Neural cell (in vitro differentiated cells): ENCODE data around the gene RIOK1. TPM values are rescaled to one million over a fixed set of nuclear protein-coding genes. Genes with fewer than 3 reads are reported as not detected.

Experiments
- H2AFZ ChIP-seq: fragments of 200-600, 300-800 bp; sonication (generic), shearing (Covaris generic); 2 replicates; pipeline ENCODE4 v1.6.0; 2014; ENCODE audit warnings: low read depth, mild to moderate bottlenecking, antibody characterized with exemption, low read length, moderate library complexity
- H3F3A ChIP-seq: fragments of 200-600 bp; shearing (Covaris generic); 2 replicates; pipeline ENCODE4 v1.6.1; 2016; ENCODE audit warnings: mild to moderate bottlenecking, moderate library complexity, mixed read lengths, antibody characterized with exemption, low read length; ENCODE audit not compliant: insufficient read depth, poor library complexity, severe bottlenecking
- H3K27ac ChIP-seq: fragments of 200-600, 300-800 bp; sonication (generic), shearing (Covaris generic); 2 replicates; pipeline ENCODE4 v1.5.1; 2014; ENCODE audit warnings: mild to moderate bottlenecking, low read length, moderate library complexity
- H3K27me3 ChIP-seq: fragments of 300-800, 200-600 bp; sonication (generic), shearing (Covaris generic); 2 replicates; pipeline ENCODE4 v1.6.0; 2014; ENCODE audit warnings: mild to moderate bottlenecking, low read depth, low read length, moderate library complexity; ENCODE audit not compliant: insufficient read depth
- H3K36me3 ChIP-seq: fragments of 300-800, 200-600 bp; sonication (generic), shearing (Covaris generic); 2 replicates; pipeline ENCODE4 v1.5.1; 2014; ENCODE audit warnings: mild to moderate bottlenecking, antibody characterized with exemption, low read length, moderate library complexity; ENCODE audit not compliant: insufficient read depth
- H3K4me2 ChIP-seq: fragments of 300-800, 200-600 bp; sonication (generic), shearing (Covaris generic); 2 replicates; pipeline ENCODE4 v1.6.0; 2014; ENCODE audit warnings: mild to moderate bottlenecking, low read length
- H3K4me3 ChIP-seq: fragments of 300-800, 200-600 bp; sonication (generic), shearing (Covaris generic); 2 replicates; pipeline ENCODE4 v1.5.1; 2014; ENCODE audit warnings: mild to moderate bottlenecking, low read length, moderate library complexity
- H3K79me2 ChIP-seq: fragments of 200-600 bp; shearing (Covaris generic); replicated peaks from 2 replicates; pipeline ENCODE4 v1.6.0; 2014; ENCODE audit warnings: mild to moderate bottlenecking, low read length, moderate library complexity; ENCODE audit not compliant: insufficient read depth
- H3K9ac ChIP-seq: fragments of 300-800, 200-600 bp; sonication (generic), shearing (Covaris generic); 2 replicates; pipeline ENCODE4 v1.6.1; 2016; ENCODE audit warnings: mild to moderate bottlenecking, low read length, mixed read lengths
- H3K9me2 ChIP-seq: fragments of 200-600 bp; shearing (Covaris generic); 2 replicates; pipeline ENCODE4 v1.6.1; 2016; ENCODE audit warnings: mild to moderate bottlenecking, low read length, mixed read lengths; ENCODE audit not compliant: insufficient read depth
- H3K9me3 ChIP-seq: fragments of 200-600, 300-800 bp; sonication (generic), shearing (Covaris generic); 2 replicates; pipeline ENCODE4 v1.6.1; 2016; ENCODE audit warnings: mild to moderate bottlenecking, mixed run types, low read length, moderate library complexity, mixed read lengths
- H4K20me1 ChIP-seq: fragments of 200-600 bp; shearing (Covaris generic); 2 replicates; pipeline ENCODE4 v1.6.1; 2016; ENCODE audit warnings: mild to moderate bottlenecking, mixed run types; ENCODE audit not compliant: insufficient read depth
- CTCF ChIP-seq: fragments of 450-650 bp; IDR thresholded peaks from 2 replicates; pipeline ENCODE4 v1.5.1; 2014; ENCODE audit warnings: antibody characterized with exemption, mild to moderate bottlenecking, moderate library complexity; ENCODE audit not compliant: poor library complexity, severe bottlenecking
- EP300 ChIP-seq: fragments of 450-650 bp; conservative IDR thresholded peaks from 2 replicates; pipeline ENCODE4 v1.6.1; 2014; ENCODE audit warnings: antibody characterized with exemption, mild to moderate bottlenecking, moderate library complexity; ENCODE audit not compliant: poor library complexity, severe bottlenecking
- EZH2 ChIP-seq: fragments of 200-600, 300-800 bp; shearing (Covaris generic), sonication (generic); IDR thresholded peaks from 2 replicates; pipeline ENCODE4 v1.6.1; 2014; ENCODE audit warnings: antibody characterized with exemption, low read length, borderline replicate concordance, mild to moderate bottlenecking; ENCODE audit not compliant: insufficient read depth, poor library complexity, severe bottlenecking
- MXI1 ChIP-seq: fragments of 450-650 bp; conservative IDR thresholded peaks from 2 replicates; pipeline ENCODE4 v1.6.1; 2014; ENCODE audit warnings: antibody characterized with exemption, mild to moderate bottlenecking; ENCODE audit not compliant: poor library complexity, severe bottlenecking
- POLR2AphosphoS5 ChIP-seq: IDR thresholded peaks from 2 replicates; pipeline ENCODE4 v1.6.1; 2012
- RAD21 ChIP-seq: fragments of 450-650 bp; conservative IDR thresholded peaks from 2 replicates; pipeline ENCODE4 v1.6.1; 2014; ENCODE audit warnings: antibody characterized with exemption, mild to moderate bottlenecking, moderate library complexity
- REST ChIP-seq: IDR thresholded peaks from 2 replicates; pipeline ENCODE4 v1.6.1; 2012; ENCODE audit warnings: borderline replicate concordance
- SMC3 ChIP-seq: fragments of 450-650 bp; conservative IDR thresholded peaks from 2 replicates; pipeline ENCODE4 v1.6.1; 2014; ENCODE audit warnings: antibody characterized with exemption, mild to moderate bottlenecking, moderate library complexity; ENCODE audit not compliant: poor library complexity
- TAF1 ChIP-seq: IDR thresholded peaks from 2 replicates; pipeline ENCODE4 v1.6.1; 2012; ENCODE audit warnings: low read depth
- polyA plus RNA-seq: library from polyadenylated mRNA; depleted of rRNA; stranded (reverse); fragments of >200 nt; gene quantifications from 2 replicates; pipeline ENCODE4 v1.2.3, GENCODE V29; 2014

RIOK1 gene
- polyA plus RNA-seq, 1 donor from 2014 or later, result 27.4 TPM

- Histone ChIP-seq H3K9ac (no peak overlapping the region), H3K27ac (no peak overlapping the region), H3K79me2 (no peaks in the 10 kb centered on the region), H3F3A (no peaks in the 10 kb centered on the region), H3K4me2 (no peak overlapping the region), H4K20me1 (no peaks in the 10 kb centered on the region), H3K36me3 (peaks cover 12% of the 10 kb centered on the region), H3K9me2 (no peaks in the 10 kb centered on the region), H3K27me3 (no peaks in the 10 kb centered on the region), H3K9me3 (no peaks in the 10 kb centered on the region), H2AFZ (no peak overlapping the region), H3K4me3 (no peak overlapping the region)
- TF ChIP-seq RAD21, result no peak
- no peak for TF ChIP-seq CTCF
- no peak for TF ChIP-seq EP300
- no peak for TF ChIP-seq TAF1
- no peak for TF ChIP-seq SMC3
- no peak for TF ChIP-seq POLR2AphosphoS5
- no peak for TF ChIP-seq REST
- no peak for TF ChIP-seq EZH2
- no peak for TF ChIP-seq MXI1
Observed at GRCh38 chr6:7406743-7407142, 17.1 kb downstream of the RIOK1 start.

GRCh38 chr6:7409740-7410139 lies 20.1 kb downstream of the RIOK1 start:
- Histone ChIP-seq H3K79me2 (no peaks in the 10 kb centered on the region), H3F3A (no peaks in the 10 kb centered on the region), H3K9me3 (no peaks in the 10 kb centered on the region), H2AFZ (no peak overlapping the region), H3K9me2 (no peaks in the 10 kb centered on the region), H3K27ac (no peak overlapping the region), H3K9ac (no peak overlapping the region), H3K4me2 (no peak overlapping the region), H3K36me3 (peaks cover 14% of the 10 kb centered on the region), H3K27me3 (no peaks in the 10 kb centered on the region), H3K4me3 (no peak overlapping the region), H4K20me1 (no peaks in the 10 kb centered on the region)
- no peak for TF ChIP-seq EZH2
- no peak for TF ChIP-seq REST
- no peak for TF ChIP-seq MXI1
